ENCODE data around the gene TMEM244. TPM values are rescaled to one million over a fixed set of nuclear protein-coding genes. Genes with fewer than 3 reads are reported as not detected.
"Not testable (repeated sequence)": the region's sequence is repeated elsewhere in the genome, so short reads cannot be mapped to it uniquely, and the experiment has no call there.

Gene TMEM244
- total and polyA plus RNA-seq, 3 experiments from 2014 or later, result 0.44 to 3.2 TPM; not detected in 1

- CTCF ChIA-PET, result no interaction called here
- POLR2A ChIA-PET, result no interaction called here
- no peak for DNase-seq
- no peak overlapping the region for H3K4me3 Mint-ChIP-seq
- H3K9me3 ChIP-seq (ENCODE audit: low read length), result no peaks in the 10 kb centered on the region
- no peaks in the 10 kb centered on the region for H3K9me3 Mint-ChIP-seq
- H3K4me3 ChIP-seq (ENCODE audit: low read length), result no peak overlapping the region
- H3K36me3 Mint-ChIP-seq, result peaks cover 2 to 4% (median 2%) of the 10 kb centered on the region in 3 donors
- H3K4me1 ChIP-seq (ENCODE audit: insufficient read depth, low read length), result no peaks in the 10 kb centered on the region
- H3K27me3 ChIP-seq (ENCODE audit: insufficient read depth, low read length, poor library complexity, severe bottlenecking), result no peaks in the 10 kb centered on the region
- peaks cover 8 to 11% of the 10 kb centered on the region in 2 donors for H3K27me3 Mint-ChIP-seq
- H3K4me1 Mint-ChIP-seq, result no peaks in the 10 kb centered on the region
- no peaks in the 10 kb centered on the region for H3K36me3 ChIP-seq (ENCODE audit: insufficient read depth, low read length)
- no peak overlapping the region for H3K27ac ChIP-seq (ENCODE audit: low read depth, low read length)
- H3K27ac Mint-ChIP-seq, result no peak overlapping the region
Measured at GRCh38 chr6:129845696-129846095, 15.4 kb downstream of the TMEM244 start.

DNA sequence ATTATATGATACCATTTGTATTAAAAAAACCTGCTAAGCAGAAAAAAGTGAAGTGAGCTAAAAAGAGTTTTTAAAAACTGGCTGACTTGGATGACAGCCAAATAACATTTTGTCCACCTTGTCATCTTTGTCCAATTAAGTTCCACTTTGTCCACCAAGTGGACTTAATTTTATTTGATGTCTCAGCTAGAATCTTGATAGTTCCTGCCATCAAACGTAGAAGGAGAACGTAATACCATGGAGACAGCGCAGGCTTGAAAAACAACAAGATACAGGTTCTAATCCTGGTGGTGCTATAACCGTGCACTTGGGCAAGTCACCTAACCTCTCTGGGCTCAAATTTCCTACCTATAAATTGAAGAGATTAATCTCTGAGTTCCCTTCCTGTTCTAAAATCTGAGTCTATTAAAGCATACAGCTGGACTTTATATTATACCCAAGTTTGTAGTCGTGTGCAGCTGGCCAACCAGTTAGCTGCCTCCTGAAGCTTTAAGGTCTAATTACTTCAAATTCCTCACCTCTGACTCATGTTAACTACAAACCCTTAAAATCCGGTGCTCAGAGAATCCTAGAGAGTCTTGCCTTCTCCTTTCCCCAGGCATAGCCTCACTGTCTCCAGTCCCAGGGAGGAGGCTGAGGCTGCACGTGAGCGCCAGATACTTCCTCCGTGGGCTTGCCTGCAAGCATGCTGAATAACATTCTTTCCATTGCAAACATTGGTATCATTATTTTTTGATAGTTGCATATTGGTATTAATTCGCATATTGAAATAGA is 16.8 kb downstream of the TMEM244 start:
- Mint-ChIP-seq H3K27ac (no peak overlapping the region), H3K4me1 (no peaks in the 10 kb centered on the region), H3K4me3 (no peak overlapping the region), H3K9me3 (no peaks in the 10 kb centered on the region), H3K27me3 (peaks cover 7 to 11% of the 10 kb centered on the region in 2 donors), H3K36me3 (peaks cover 0 to 4% (median 3%) of the 10 kb centered on the region in 3 donors)
- POLR2A ChIA-PET, result no interaction called here
- no peaks in the 10 kb centered on the region for H3K36me3 ChIP-seq (ENCODE audit: insufficient read depth, low read length)
- H3K9me3 ChIP-seq (ENCODE audit: low read length), result no peaks in the 10 kb centered on the region
- no peaks in the 10 kb centered on the region for H3K4me1 ChIP-seq (ENCODE audit: insufficient read depth, low read length)
- H3K27ac ChIP-seq (ENCODE audit: low read depth, low read length), result no peak overlapping the region
- DNase-seq, result no peak
- H3K4me3 ChIP-seq (ENCODE audit: low read length), result no peak overlapping the region
- CTCF ChIA-PET, result no interaction called here
- no peaks in the 10 kb centered on the region for H3K27me3 ChIP-seq (ENCODE audit: insufficient read depth, low read length, poor library complexity, severe bottlenecking)

GRCh38 chr6:129843573-129843972 is 17.5 kb downstream of the TMEM244 start:
- CTCF ChIA-PET, result no interaction called here
- no peaks in the 10 kb centered on the region for H3K9me3 Mint-ChIP-seq
- POLR2A ChIA-PET, result no interaction called here
- no peak for DNase-seq
- no peak overlapping the region for H3K4me3 Mint-ChIP-seq
- Histone ChIP-seq H3K4me3 (ENCODE audit: low read length) (no peak overlapping the region), H3K27me3 (ENCODE audit: insufficient read depth, low read length, poor library complexity, severe bottlenecking) (no peaks in the 10 kb centered on the region), H3K4me1 (ENCODE audit: insufficient read depth, low read length) (no peaks in the 10 kb centered on the region), H3K36me3 (ENCODE audit: insufficient read depth, low read length) (no peaks in the 10 kb centered on the region), H3K9me3 (ENCODE audit: low read length) (no peaks in the 10 kb centered on the region), H3K27ac (ENCODE audit: low read depth, low read length) (no peak overlapping the region)
- H3K36me3 Mint-ChIP-seq, result peaks cover 0 to 4% (median 3%) of the 10 kb centered on the region in 3 donors
- H3K27ac Mint-ChIP-seq, result no peak overlapping the region
- H3K27me3 Mint-ChIP-seq, result peaks cover 6 to 11% of the 10 kb centered on the region in 2 donors
- no peaks in the 10 kb centered on the region for H3K4me1 Mint-ChIP-seq

DNA sequence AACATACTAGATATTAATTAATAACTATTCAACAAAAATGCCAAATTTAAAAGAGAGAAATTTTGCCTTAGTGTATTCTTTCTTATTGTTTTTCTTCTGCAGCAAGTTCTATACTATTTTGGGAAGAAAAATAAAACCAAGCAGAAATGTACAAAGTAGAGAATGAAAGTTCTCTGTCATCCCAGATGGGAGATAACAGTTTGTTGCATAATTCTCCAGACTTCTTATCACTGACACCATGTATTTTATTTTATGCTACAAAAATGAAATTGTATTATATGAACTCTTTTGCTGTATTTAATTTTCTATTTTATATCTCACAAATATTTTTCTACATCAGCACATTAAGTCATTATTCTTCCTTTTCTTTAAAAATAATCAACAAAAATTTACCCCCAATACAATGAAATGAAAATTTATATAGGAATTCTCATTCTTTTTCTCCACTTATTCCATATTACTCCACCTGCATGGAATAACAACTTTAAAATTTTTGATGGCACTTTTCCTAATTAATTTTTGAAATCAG is 18.2 kb downstream of the TMEM244 start:
- H3K27me3 ChIP-seq (ENCODE audit: insufficient read depth, low read length, poor library complexity, severe bottlenecking), result no peaks in the 10 kb centered on the region
- Mint-ChIP-seq H3K4me3 (no peak overlapping the region), H3K27me3 (peaks cover 4 to 7% of the 10 kb centered on the region in 2 donors), H3K27ac (no peak overlapping the region), H3K9me3 (peaks cover 0 to 5% (median 0%) of the 10 kb centered on the region in 5 donors), H3K4me1 (no peaks in the 10 kb centered on the region), H3K36me3 (peaks cover 0 to 4% (median 4%) of the 10 kb centered on the region in 3 donors)
- no peaks in the 10 kb centered on the region for H3K36me3 ChIP-seq (ENCODE audit: insufficient read depth, low read length)
- no peak for DNase-seq
- H3K9me3 ChIP-seq (ENCODE audit: low read length), result no peaks in the 10 kb centered on the region
- no peak overlapping the region for H3K4me3 ChIP-seq (ENCODE audit: low read length)
- ChIA-PET POLR2A (no interaction called here), CTCF (no interaction called here)
- H3K27ac ChIP-seq (ENCODE audit: low read depth, low read length), result no peak overlapping the region
- H3K4me1 ChIP-seq (ENCODE audit: insufficient read depth, low read length), result no peaks in the 10 kb centered on the region

DNA sequence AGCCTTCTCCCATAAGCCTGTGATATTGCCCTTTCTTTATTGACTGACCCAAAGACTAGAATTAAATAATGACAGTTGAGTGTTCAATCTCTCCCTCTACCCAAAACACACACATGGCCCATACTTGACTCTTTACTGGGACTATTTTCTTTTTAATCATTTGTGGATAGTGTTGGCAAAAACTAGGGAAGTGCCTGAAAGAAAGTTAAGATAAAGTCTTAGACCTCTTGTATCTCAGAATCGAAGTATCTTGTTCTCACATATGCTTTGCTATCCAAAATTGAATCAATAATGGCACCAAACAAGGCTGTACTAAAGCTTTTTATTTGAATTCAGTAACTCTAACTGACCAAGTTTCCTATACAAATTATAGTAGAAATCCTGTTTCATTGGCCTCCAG is 19.0 kb downstream of the TMEM244 start:
- H3K27ac ChIP-seq (ENCODE audit: low read depth, low read length), result no peak overlapping the region

DNA sequence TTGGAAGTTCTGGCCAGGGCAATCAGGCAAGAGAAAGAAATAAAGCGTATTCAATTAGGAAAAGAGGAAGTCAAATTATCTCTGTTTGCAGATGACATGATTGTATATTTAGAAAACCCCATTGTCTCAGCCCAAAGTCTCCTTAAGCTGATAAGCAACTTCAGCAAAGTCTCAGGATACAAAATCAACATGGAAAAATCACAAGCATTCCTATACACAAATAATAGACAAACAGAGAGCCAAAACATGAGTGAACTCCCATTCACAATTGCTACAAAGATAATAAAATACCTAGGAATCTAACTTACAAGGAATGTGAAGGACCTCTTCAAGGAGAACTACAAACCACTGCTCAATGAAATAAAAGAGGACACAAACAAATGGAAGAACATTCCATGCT is 21.6 kb downstream of the TMEM244 start:
- H3K27me3 Mint-ChIP-seq; H3K27me3 ChIP-seq (ENCODE audit: insufficient read depth, low read length, poor library complexity, severe bottlenecking); H3K36me3 Mint-ChIP-seq; H3K27ac Mint-ChIP-seq; H3K4me1 ChIP-seq (ENCODE audit: insufficient read depth, low read length); POLR2A ChIA-PET; H3K4me1 Mint-ChIP-seq; H3K4me3 ChIP-seq (ENCODE audit: low read length); CTCF ChIA-PET; H3K9me3 ChIP-seq (ENCODE audit: low read length); H3K27ac ChIP-seq (ENCODE audit: low read depth, low read length); H3K36me3 ChIP-seq (ENCODE audit: insufficient read depth, low read length); DNase-seq; H3K4me3 Mint-ChIP-seq: not testable (repeated sequence)
- peaks cover 0 to 12% (median 5%) of the 10 kb centered on the region in 5 donors for H3K9me3 Mint-ChIP-seq

More for the DNA sequence above, 19.0 kb downstream of the TMEM244 start:
- H3K9me3 ChIP-seq (ENCODE audit: low read length), result no peaks in the 10 kb centered on the region
- H3K9me3 Mint-ChIP-seq, result peaks cover 0 to 5% (median 2%) of the 10 kb centered on the region in 5 donors
- no peak for DNase-seq
- H3K27me3 Mint-ChIP-seq, result peaks cover 2 to 4% of the 10 kb centered on the region in 2 donors
- H3K27ac Mint-ChIP-seq, result no peak overlapping the region
- no peaks in the 10 kb centered on the region for H3K36me3 ChIP-seq (ENCODE audit: insufficient read depth, low read length)
- no peaks in the 10 kb centered on the region for H3K4me1 Mint-ChIP-seq
- POLR2A ChIA-PET, result no interaction called here
- H3K4me3 Mint-ChIP-seq, result no peak overlapping the region
- CTCF ChIA-PET, result no interaction called here
- H3K4me3 ChIP-seq (ENCODE audit: low read length), result no peak overlapping the region
- H3K27me3 ChIP-seq (ENCODE audit: insufficient read depth, low read length, poor library complexity, severe bottlenecking), result no peaks in the 10 kb centered on the region
- peaks cover 0 to 5% (median under 1%) of the 10 kb centered on the region in 3 donors for H3K36me3 Mint-ChIP-seq
- no peaks in the 10 kb centered on the region for H3K4me1 ChIP-seq (ENCODE audit: insufficient read depth, low read length)

DNA sequence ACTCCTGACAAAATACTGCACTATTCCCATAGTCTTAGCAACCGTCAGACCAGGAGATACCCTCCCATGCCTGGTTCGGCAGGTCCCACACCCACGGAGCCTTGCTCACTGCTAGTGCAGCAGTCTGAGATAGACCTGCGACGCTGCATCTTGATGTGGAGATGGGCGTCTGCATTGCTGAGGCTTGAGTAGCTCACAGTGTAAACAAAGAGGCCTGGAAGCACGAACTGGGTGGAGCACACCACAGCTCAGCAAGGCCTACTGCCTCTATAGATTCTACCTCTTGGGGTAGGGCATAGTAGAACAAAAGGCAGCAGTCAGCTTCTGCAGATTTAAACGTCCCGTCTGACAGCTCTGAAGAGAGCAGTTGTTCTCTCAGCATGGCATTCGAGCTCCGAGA is 25.4 kb downstream of the TMEM244 start:
- POLR2A ChIA-PET, result interaction anchor here (0.7 kb wide), 1 partner anchor 92 kb away, joined by 4 read pairs; no protein-coding TSS in a partner anchor
- H3K9me3 Mint-ChIP-seq, result peaks cover 0 to 12% (median 5%) of the 10 kb centered on the region in 5 donors
- no peaks in the 10 kb centered on the region for H3K9me3 ChIP-seq (ENCODE audit: low read length)
- DNase-seq, result no peak
- H3K27me3 ChIP-seq (ENCODE audit: insufficient read depth, low read length, poor library complexity, severe bottlenecking), result no peaks in the 10 kb centered on the region
- no peak overlapping the region for H3K27ac ChIP-seq (ENCODE audit: low read depth, low read length)
- H3K27me3 Mint-ChIP-seq, result peaks cover 3 to 4% of the 10 kb centered on the region in 2 donors
- H3K36me3 ChIP-seq (ENCODE audit: insufficient read depth, low read length), result no peaks in the 10 kb centered on the region
- H3K27ac Mint-ChIP-seq, result no peak overlapping the region
- H3K36me3 Mint-ChIP-seq, result peaks cover 0 to 4% (median 0%) of the 10 kb centered on the region in 3 donors
- H3K4me3 ChIP-seq (ENCODE audit: low read length), result no peak overlapping the region
- H3K4me3 Mint-ChIP-seq, result no peak overlapping the region
- no peaks in the 10 kb centered on the region for H3K4me1 ChIP-seq (ENCODE audit: insufficient read depth, low read length)
- CTCF ChIA-PET, result interaction anchor here (1.4 kb wide), 1 partner anchor 40 kb away, joined by 3 read pairs; no protein-coding TSS in a partner anchor
- peaks cover 0 to 5% (median 0%) of the 10 kb centered on the region in 3 donors for H3K4me1 Mint-ChIP-seq

DNA sequence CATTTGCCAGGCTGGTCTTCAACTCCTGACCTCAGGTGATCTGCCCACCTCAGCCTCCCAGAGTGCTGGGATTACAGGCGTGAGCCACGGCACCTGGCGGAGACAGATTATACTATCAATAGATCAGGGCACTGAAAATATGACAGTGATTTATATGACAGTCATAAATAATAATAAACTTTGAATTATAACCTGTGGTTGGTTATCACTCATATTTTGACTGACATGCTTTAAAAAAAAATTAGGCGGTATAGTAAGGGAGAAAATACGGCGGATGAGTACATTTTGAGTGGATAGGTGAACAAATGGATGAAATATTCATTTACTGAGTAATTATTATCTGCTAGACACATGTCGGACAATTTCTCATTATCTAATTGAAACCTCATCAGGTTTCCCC is 28.8 kb downstream of the TMEM244 start:
- peaks cover 0 to 5% (median 0%) of the 10 kb centered on the region in 3 donors for H3K4me1 Mint-ChIP-seq
- Histone ChIP-seq H3K4me3 (ENCODE audit: low read length) (no peak overlapping the region), H3K4me1 (ENCODE audit: insufficient read depth, low read length) (no peaks in the 10 kb centered on the region), H3K27ac (ENCODE audit: low read depth, low read length) (no peak overlapping the region), H3K9me3 (ENCODE audit: low read length) (no peaks in the 10 kb centered on the region), H3K27me3 (ENCODE audit: insufficient read depth, low read length, poor library complexity, severe bottlenecking) (no peaks in the 10 kb centered on the region), H3K36me3 (ENCODE audit: insufficient read depth, low read length) (no peaks in the 10 kb centered on the region)
- H3K27ac Mint-ChIP-seq, result no peak overlapping the region
- H3K27me3 Mint-ChIP-seq, result peaks cover 0 to 3% of the 10 kb centered on the region in 2 donors
- H3K4me3 Mint-ChIP-seq, result no peak overlapping the region
- ChIA-PET CTCF (no interaction called here), POLR2A (no interaction called here)
- no peak for DNase-seq
- peaks cover 0 to 9% (median 0%) of the 10 kb centered on the region in 5 donors for H3K9me3 Mint-ChIP-seq
- peaks cover 0 to 1% (median 1%) of the 10 kb centered on the region in 3 donors for H3K36me3 Mint-ChIP-seq
